GM21737 (cell line): ENCODE results near the gene DYNLT1.
"Not testable (repeated sequence)": the region's sequence is repeated elsewhere in the genome, so short reads cannot be mapped to it uniquely, and the experiment has no call there.

Source experiments
- ATAC-seq: cut with Tn5 transposase; IDR thresholded peaks from one replicate; pipeline ENCODE4 v1.9.1; 2021; ENCODE audit warnings: mild to moderate bottlenecking, moderate library complexity; ENCODE audit not compliant: unreplicated experiment

Gene DYNLT1

DNA sequence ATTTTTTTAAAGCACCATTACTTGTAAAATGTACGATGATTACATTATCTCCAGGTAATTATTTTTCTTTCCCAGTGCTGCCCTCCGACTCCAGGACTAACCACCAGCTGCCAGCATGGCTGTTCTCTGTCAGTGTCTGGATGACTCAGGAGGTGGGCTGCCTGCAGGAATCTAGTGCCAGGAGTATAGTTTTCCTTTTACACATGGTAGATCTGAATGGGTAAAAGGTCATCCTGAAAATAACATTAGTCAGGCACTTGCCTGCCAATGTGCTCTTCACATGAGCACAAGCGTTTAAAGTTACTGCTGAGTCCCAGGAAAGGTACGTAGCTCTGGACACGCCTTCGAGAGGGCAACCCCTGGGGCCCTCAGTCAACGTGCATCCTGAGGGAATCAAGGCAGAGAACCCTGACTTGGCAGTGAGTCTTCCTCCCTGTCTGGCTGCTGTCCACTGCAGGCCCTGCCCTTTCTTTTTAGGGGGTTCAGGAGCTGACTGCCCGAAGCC lies 2.4 kb downstream of the DYNLT1 start:
- no peak for ATAC-seq

DNA sequence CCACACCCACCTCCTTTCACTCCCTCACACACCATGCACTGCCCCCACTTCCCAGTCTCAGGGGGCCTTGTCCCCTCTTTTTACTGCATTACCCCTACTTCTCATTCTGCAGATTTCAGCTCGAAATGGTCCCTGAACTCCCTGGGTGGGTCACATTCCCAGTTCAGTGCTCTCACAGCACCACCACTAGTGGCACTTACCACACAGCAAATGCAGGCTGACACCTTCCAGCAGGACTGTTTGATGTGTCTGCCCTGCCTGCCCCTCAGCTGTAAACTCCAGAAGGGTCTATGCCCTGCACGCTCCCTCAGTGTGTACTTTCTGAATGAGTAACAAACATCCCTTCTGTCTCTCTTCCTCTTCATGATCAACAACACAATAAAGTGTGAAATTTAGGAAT lies 4.0 kb downstream of the DYNLT1 start:
- ATAC-seq, result no peak

DNA sequence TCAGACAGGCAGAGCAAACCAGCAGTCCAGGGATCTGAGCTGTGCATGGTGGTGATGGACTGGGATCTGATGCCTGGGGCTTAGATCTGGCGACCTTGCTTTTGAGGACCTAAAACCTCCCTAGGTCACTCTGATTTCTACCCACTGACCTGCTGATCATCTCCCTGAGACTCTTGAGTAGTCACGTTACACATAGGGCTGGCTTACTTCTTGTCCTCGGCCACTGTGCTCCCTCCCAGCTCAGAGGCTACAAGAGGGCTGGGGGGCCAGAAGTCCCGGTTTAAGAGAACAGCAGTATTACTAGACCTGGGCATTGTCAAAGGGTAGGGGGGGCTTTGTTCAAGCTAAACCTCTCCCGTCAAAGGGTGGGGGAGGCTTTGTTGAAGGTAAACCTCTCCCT lies 5.5 kb downstream of the DYNLT1 start:
- ATAC-seq, result no peak

DNA sequence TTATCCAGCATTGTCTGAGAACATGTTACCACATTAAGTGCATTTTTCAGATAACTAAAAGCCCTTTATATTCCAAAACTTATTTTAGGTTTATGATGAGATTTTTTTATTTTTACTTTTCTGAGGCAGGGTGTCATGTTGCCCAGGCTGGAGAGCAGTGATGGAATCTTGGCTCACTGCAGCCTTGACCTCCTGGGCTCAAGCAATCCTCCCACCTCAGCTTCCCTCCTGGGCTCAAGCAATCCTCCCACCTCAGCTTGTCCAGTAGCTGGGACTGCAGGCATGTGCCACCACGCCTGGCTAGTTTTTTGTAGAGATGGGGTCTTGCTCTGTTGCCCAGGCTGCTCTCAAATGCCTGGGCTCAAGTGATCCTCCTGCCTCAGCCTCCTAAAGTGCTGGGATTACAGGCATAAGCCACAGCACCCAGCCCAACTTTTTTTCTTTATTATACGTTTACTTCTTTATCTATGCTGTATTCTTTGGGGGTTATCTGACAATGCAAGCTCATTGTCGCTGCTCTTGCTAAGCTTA lies 6.2 kb downstream of the DYNLT1 start:
- no peak for ATAC-seq

DNA sequence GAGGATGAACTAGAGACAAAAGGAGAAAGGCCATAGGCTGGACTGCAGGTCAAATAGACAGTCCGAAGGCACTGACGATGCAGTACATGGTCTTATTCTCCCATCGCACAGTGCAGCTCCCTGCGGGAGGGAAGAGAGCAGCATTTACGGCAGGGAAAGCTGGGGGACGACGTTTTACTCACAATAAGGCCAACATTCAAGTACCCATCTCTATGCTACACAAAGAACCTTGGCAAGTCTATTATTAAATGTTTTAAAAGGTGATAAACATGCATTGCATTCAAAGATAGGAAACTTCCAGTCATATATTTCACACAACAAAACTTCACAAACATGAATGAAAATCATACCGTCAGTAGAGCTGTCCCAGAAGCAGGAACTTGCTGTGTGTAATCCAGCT lies 7.8 kb downstream of the DYNLT1 start:
- no peak for ATAC-seq

DNA sequence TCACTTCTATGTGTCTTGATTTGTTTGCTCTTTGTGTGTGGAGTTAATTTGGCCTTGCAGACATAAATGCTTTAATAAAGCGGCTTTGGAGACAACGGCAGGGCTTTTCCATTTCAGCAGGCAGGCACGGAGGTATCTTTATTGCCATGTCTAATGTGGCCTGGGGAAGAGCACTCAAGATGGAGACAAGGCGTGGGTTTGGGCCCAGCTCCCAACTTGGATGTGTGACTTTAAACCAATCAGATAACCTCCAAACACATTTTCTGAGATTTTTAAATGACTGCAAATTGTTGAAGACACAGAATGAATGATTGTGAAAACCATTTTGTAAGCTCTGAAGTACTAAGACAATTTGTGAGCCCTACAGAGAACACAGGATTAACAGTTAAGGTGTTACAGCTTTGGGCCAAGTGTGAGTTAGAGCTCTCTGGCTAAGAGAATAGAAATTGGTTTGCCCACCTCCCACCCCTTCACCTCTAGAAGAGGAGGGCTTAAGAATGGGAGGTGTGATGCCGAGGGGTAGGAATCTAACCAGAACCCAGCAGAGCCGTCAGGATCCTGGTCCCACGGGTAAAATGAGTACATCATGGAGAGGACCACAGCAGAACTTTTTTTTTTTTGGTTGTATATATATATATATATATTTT lies 9.0 kb downstream of the DYNLT1 start:
- no peak for ATAC-seq

DNA sequence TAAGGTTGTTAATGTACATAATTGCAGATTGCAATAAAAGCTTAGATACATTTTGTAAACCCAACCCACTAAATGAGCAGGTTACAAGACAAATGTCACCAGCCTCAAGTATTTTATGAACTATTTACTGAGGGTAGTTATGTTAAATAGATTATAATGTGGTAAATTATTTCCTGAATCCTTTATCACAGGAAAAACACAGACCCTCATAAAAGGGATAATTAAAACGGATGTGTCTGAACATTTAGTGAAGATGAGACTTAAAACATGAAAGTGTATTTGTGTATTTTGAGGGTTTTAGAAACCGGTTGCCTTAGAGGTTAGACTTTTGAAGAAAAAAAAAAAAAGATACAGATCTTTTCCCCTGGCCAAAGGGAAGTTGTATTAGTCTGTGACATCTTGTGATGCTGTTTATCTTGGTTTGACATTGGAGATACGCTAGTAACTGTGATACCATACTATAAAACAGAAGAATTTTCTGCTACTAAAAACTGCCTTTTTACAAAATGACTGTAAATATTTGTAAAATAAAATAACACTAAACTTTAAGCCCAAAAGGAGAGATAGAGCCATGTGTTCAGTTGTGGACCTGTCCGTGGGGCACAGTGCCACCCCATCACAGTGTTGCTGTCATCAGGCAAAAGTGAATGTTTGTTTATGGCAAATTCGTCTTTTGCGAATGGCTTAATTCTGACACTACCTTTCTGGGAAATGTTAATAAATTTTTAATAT lies 9.7 kb downstream of the DYNLT1 start:
- no peak for ATAC-seq

DNA sequence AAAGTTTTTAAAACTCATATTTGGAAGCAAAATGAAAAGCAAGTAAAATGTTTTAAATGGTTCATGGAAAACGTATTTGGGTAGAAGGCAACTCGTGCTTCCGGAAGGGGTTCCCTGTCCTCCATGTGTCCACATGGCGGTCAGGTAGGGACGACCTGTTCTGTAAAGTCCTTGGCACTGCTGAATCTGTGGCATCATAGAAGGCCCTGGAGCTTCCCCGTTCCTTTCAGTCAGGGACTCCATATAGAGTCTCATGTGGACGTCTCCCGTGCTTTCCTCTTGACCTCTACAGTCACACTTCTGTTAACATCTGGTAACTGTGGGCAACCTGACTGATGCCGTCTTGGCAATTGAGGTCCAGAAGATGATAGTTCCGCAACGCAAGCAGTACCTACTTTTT lies 11.4 kb downstream of the DYNLT1 start:
- no peak for ATAC-seq

DNA sequence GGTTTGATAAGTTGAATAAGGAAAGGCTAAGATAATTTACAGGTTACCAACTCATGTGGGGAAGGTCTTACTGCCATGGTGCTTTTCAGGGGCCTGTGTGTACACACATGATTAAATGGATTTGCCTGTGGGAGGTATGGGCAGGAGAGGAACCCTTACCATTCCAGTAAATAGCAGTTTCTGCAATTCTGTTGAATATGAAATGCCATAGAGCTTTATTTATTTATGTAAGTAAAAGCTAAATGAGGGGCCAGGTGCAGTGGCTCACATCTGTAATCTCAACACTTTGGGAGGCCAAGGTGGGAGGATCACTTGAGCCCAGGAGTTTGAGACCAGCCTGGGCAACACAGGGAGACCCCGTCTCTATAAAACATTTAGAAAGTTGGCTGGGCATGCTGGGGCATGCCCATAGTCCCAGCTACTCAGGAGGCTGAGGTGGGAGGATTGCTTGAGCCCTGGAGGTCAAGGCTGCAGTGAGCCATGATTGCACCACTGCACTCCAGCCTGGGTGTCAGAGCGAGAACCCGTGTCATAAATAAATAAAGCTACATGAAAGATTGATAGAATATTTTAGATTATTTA lies 11.9 kb downstream of the DYNLT1 start:
- not testable (repeated sequence) for ATAC-seq

DNA sequence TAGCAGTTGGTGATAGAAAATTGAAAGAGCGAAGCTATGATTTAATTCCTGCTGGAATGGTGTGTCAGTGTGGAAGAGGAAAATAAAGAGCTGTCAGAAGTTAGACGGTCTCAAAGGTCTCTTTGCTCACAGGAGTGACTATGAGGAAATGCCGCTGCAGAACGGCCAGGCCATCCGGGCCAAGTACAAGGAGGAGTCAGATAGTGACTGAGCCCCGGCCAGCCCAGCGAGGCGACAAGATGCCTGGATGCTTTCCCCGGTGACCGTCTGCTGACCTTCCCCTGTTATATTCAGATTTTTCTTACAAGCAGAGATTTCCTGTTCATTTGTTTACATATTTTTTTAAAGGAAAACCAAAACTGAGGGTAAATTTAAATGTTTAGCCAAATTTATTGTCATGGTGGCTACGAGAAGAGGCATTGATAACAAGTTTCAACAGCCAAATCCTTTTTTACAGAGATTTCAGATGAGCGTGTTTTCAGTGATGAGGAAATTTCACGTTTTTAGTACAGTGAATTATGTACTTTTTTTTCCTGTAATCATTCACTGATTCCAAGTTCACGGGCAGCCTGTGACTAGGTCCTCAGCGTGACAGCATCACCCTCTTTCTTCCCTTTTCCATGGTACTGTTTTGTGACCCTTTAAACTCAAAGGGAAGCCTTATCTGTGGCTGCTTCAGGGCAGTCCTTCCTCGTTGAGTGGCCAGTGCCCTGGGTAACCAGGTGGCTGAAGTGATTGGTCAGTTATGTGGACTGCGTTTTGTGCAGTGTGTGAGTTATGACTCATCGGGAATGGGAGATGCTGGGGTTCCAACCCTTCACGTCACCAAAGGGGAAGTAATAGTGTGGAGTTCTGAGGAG lies 12.6 kb downstream of the DYNLT1 start:
- ATAC-seq, result no peak

DNA sequence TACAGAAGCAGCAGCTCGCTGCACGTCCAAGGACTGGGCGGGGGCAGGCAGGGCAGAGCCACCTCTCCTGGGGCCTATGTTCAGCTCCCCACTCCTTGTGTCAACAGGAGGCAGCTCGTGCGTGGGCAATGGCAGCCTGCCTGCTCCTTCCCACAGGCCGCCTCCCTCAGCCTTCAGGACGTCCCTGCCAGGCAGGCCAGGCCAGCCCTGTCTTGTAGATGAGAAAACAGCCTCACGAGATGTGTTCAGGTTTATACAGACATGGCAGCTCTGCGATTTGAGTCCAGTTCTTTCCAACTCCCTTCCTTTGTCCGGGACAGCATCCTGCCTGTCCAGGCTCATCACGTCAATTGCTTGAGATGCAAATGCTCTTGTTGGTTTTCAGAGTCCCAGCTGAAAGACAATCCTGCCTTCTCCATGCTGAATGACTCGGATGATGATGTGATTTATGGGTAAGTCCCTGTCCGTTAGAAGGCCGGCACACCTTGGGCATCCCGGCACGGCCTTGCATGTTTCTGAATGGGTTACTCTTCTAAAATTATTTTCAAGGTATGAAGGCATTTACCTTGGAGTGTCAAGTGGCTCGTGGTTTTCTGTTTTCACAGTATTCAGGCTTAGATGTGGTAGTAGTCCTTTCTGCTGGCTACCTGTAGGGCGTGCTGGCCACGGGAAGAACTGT lies 13.5 kb downstream of the DYNLT1 start:
- no peak for ATAC-seq

DNA sequence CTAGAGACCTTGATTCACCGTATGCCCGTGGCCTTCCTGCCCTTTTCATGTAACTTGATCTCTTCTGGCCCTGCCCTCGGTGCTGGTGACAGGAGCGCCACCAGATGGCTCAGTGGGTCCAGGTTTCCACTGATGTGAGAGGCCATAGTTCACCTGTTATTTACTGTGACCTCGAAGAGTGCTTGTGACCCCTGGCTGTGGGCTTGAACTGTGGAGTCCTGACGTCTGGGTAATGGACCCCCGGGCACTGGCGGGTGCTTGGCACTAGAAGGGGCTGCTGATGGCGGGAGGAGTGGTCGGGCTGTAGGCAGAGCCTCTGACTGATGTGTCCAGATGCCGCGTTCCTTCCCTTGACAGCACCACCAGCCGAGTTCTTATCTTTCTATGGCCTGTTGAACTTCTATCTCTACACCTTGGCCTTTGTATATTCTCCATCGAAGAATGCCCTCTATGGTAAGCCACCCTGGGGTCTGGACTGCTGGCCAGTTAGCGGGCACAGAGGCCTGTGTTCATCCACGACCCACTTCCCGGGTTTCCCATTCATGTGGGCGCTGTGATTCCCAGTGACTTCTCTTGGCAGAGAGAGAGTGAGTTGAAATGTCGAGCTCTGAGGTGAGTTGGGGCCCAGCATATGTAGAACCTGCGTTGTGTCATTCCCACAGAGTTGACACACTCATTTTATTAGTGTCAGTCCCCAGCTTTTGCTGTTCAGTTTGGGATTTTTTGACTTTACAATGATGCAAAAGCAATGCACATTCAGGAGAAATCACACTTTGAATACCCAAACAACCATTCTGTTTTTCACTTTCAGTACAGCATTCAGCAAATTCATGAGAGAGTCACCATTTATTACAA lies 14.9 kb downstream of the DYNLT1 start:
- ATAC-seq, result no peak

DNA sequence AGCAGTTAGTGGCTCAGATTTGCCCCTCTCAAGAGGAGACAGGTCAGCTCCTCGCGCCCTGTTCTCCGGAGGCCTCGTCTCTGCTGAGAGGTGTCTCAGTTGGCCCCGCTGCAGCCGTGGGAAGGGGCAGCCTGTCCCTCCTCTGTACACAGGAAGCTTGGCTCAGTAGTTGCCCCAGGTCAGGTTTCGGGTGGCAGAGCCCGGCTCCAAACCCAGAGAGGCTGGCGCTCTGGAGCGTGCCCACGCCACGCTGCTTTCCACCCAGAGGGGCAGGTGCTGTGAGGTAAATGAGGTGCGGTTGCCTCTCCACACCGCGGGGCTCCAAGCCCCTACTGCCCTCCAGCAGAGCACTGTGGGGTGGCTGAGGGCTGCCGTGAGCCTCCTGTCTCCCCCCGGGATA lies 16.0 kb downstream of the DYNLT1 start:
- no peak for ATAC-seq

DNA sequence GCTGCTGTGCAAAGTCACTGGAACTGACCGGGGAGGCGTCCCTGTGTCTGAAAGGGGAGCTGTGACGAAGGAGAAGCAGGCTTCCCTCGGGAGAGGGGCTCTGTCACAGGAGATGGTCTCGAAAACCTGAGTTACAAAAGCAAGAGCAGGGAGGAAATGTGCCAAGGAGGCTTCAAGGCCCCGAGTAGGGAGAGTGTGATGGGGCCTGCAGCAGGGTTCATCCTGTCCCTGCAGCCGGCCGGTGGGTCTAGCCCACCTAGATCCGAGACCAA lies 16.7 kb downstream of the DYNLT1 start:
- no peak for ATAC-seq

DNA sequence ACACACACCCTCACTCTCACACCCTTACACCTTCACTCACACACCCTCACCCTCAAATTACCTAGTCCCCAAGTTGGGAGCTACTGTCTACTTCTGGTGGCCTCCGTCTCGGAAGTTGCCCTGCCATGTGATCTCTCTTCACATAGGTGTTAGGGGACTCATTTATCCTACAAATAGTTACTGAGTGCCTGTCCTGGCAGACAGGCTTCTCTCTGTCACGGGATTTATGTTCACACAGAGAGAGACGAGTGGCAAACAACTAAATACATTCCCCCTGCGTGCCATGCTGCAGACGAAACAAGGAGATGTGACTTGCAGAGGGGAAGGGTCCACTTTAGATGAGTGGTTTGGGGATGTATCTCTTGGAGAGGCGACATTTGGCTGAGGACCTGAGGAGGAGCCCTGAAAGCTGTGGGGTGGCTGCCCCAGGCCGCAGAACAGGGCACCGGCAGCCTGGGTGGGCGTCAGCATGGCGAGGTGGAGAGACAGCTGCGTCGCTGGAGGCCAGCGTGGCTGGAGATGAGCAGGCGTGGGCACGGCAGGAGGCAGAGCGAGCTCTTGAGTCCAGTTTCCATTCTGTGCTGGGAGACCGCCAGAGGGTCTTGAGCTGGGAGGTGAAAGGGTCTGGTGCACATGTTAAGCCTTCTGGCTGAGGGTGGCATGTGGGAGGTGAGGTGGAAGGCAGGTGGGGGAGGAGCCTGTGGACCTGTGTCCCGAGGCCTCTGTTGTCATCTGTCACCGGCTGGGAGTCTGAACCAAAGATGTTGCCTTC lies 17.2 kb downstream of the DYNLT1 start:
- ATAC-seq, result no peak

DNA sequence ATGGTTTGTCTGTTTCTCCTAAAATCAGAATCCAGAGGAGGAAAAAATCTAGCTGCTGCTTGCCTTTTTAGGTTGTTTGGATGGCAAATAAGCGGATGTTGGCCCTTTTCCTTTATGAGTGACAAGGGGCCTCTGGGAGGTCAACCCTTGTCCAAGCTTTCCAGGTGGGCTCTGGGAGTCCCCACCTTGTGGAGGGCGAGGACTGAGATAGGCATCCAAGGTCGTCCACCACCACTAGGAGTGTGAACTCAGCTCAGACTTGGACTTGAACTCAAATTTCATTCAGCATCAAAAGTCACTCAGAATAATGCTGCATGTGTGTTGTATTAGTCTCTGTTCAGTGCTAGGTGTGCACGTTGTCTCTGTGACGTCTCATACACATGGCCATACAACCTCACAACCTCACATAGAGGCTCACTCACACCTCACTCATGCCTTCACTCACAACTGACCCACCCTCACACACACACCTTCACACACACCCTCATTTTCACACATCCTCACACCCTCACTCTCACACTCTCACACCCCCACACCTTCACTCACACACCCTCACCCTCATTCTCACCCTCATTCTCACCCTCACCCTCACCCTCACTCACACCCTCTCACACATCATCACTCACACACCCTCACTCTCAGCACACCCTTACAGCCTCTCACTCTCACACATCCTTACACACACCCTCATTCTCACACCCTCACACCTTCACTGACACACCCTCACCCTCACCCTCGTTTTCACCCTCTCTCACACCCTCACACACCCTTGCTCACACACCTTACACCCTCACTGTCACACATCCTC lies 18.0 kb downstream of the DYNLT1 start:
- no peak for ATAC-seq

DNA sequence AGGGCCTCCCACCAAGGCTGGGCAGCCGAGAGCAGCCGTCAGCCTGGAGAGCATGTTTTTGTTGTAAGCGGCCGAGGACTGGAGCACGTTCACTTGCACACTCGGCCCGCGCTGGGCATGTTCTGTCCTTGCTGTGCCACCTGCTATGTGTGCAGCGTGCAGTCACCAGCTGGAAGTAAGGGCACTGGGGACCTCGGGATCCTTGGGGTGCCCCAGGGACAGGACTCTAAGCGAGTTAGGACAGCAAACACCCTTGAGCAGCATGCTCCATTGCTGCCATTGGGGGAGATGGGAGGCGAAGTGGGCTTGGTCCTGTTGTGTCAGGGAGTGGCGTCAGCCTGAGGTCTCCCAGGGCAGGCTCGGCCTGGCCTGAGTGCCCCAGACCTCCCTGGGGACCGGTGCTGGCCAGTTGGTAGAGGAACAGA lies 18.6 kb downstream of the DYNLT1 start:
- no peak for ATAC-seq
